Heart right ventricle (tissue), 16 donors: ENCODE measurements around the gene RPL27A. TPM values are rescaled to one million over a fixed set of nuclear protein-coding genes. Genes with fewer than 3 reads are reported as not detected.

Source experiments
- ATAC-seq, 8 donors: fragments of 200-7000 bp; cut with Tn5 transposase; one replicate each; pipeline ENCODE4 v1.9.1; 2020; ENCODE audit warnings: mild to moderate bottlenecking in 8 of 8, moderate library complexity in 8 of 8, moderate number of reproducible peaks in 1 of 8
- DNase-seq, 2 donors: peaks; one replicate each; pipeline ENCODE4 v3.0.0-alpha.2; 2020
- H3K27ac ChIP-seq, 10 donors: fragments of 200-600 bp; sonication (generic) in 2 of 10; one replicate each; pipeline versions ENCODE4 v1.5.0 to v1.8.0; 2020 to 2022; ENCODE audit warnings: mild to moderate bottlenecking in 3 of 10
- H3K27me3 ChIP-seq, 7 donors: fragments of 200-600 bp; one replicate each; pipeline ENCODE4 v1.8.0; 2021 to 2022; ENCODE audit warnings: mild to moderate bottlenecking in 2 of 7
- H3K36me3 ChIP-seq, 9 donors: fragments of 200-600 bp; sonication (generic) in 1 of 9; one replicate each; pipeline versions ENCODE4 v1.5.0 to v1.8.0; 2020 to 2022; ENCODE audit warnings: mild to moderate bottlenecking in 2 of 9
- H3K4me1 ChIP-seq, 9 donors: fragments of 200-600 bp; sonication (generic) in 1 of 9; one replicate each; pipeline versions ENCODE4 v1.5.0 to v1.8.0; 2020 to 2022; ENCODE audit warnings: mild to moderate bottlenecking in 4 of 9
- H3K4me3 ChIP-seq, 10 donors: fragments of 200-600 bp; sonication (generic) in 2 of 10; one replicate each; pipeline versions ENCODE4 v1.5.0 to v1.8.0; 2020 to 2022; ENCODE audit warnings: mild to moderate bottlenecking in 7 of 10, moderate library complexity in 2 of 10
- H3K9me3 ChIP-seq, 11 donors: fragments of 200-600 bp in 10 of 11; sonication (generic) in 2 of 11; one replicate each; pipeline versions ENCODE4 v1.5.0 to v1.8.0; 2013 to 2022; ENCODE audit warnings: mild to moderate bottlenecking in 2 of 11, control low read depth in 1 of 11, moderate library complexity in 1 of 11
- WGBS, 2 donors: extraction: QIAGEN DNeasy Blood & Tissue Kit; methylation state at CpG; one replicate each; pipeline ENCODE4 v1.1.7; 2013; ENCODE audit warnings: inconsistent platforms in 1 of 2; 5-methylcytosine and 5-hydroxymethylcytosine counted together
- intact Hi-C, 10 donors: fragments of 100-400 bp; cut with DNase I; formaldehyde crosslinking; loops; one replicate each; pipeline versions ENCODE4 v1.11.1 to v1.14.2; 2022
- polyA plus RNA-seq, 2 donors: library from polyadenylated mRNA; stranded (reverse); fragments of 200-250 nt; gene quantifications; one replicate each; pipeline ENCODE4 v1.2.3, GENCODE V29; 2013
- total RNA-seq, 10 donors: library from RNA; stranded (reverse); fragmentation: NEBNext Ultra II Directional in 3 of 10; extraction: Animal tissue kit (Norgen Biotek cat#: 25700) in 3 of 10; gene quantifications; one replicate each; pipeline versions ENCODE4 v1.2.1 to v1.2.4, GENCODE V29; 2021 to 2023
- TF ChIP-seq, protein P1 (sequence below), 9 donors: fragments of 200-600 bp; sonication (generic) in 2 of 9; IDR thresholded peaks; one replicate each; pipeline versions ENCODE4 v1.5.0 to v1.8.0; 2021 to 2022; ENCODE audit warnings: antibody characterized with exemption in 9 of 9, mild to moderate bottlenecking in 5 of 9, moderate library complexity in 1 of 9
- donor health status: Arrhythmogenic right ventricular cardiomyopathy.
- donor health status: ischemic (EF 13 %, LVEDD 7.1; RV severe dilation, severe dysfunction).
- donor health status: healthy with polysubstance abuse.
- donor health status: DM: no; HTN: yes; CAD: no.
- donor health status: DM: no; HTN: no; CAD: no.
- donor health status: ischemic (EF 25% LVEDD 6.9; RV normal size, moderate dysfunction).
- donor health status: ischemic (EF 25% LVEDD 5.7; RV mildly dilated, moderate dysfunction).
- donor health status: healthy.
- donor health status: DM: yes; HTN: yes; CAD: no.
- donor health status: Ischemic cardiomyopathy.
- donor health status: ischemic (EF 35%, LVEDD 5.7; RV mildly dilated, moderate dysfunction).
- donor health status: nonischemic (EF 11% LVEDD 7.7; RV severe dilation, severe dysfunction).
- donor health status: DM: yes; HTN: yes; CAD: no.
- donor health status: PGD.
- donor health status: ischemic (EF 29% LVEDD 5.4; RV normal size, mild dysfunction).
- donor health status: nonischemic (EF 23%, LVEDD 6.1; RV moderate dilation, normal function).

The RPL27A gene
- total and polyA plus RNA-seq, 12 donors: 317 to 2,131 (median 429) TPM

DNA sequence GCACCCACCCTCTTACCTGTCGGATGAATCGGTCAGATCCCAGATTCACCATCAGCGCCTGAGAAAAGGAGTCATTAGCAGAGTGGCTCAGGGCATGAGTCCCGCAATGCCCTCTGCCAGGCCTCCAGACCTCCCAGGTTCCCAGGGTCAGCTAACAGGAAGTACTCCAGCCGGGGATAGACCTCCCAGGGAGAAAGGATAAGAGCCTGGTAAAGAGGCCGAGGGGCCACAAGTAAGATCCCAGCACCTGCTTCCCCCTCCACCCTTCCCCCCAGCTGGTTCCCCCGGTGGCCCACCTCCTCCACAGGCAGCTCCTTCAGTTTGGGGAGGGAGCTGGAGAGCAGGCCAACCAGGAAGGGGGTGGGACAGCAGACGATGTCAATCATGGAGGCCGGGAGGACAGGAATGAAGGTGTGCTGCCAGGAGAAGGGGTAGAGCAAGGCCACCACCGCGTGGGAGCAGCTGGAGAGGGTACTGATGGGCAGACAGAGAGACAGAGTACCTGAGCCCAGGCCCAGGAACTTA, 16.4 kb downstream of the RPL27A start:
- no peaks in the 10 kb centered on the region for H3K9me3 ChIP-seq
- no peak overlapping the region for H3K4me3 ChIP-seq
- no peak for ATAC-seq
- H3K27ac ChIP-seq: peak overlapping the region in 5 of 10 donors; percentile 9 to 76 (median 66)
- TF ChIP-seq, protein P1, sequence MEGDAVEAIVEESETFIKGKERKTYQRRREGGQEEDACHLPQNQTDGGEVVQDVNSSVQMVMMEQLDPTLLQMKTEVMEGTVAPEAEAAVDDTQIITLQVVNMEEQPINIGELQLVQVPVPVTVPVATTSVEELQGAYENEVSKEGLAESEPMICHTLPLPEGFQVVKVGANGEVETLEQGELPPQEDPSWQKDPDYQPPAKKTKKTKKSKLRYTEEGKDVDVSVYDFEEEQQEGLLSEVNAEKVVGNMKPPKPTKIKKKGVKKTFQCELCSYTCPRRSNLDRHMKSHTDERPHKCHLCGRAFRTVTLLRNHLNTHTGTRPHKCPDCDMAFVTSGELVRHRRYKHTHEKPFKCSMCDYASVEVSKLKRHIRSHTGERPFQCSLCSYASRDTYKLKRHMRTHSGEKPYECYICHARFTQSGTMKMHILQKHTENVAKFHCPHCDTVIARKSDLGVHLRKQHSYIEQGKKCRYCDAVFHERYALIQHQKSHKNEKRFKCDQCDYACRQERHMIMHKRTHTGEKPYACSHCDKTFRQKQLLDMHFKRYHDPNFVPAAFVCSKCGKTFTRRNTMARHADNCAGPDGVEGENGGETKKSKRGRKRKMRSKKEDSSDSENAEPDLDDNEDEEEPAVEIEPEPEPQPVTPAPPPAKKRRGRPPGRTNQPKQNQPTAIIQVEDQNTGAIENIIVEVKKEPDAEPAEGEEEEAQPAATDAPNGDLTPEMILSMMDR (IDR thresholded peaks at IDR 0.05): no peak
- peaks cover under 1 to 94% (median 54%) of the 10 kb centered on the region in 9 donors for H3K36me3 ChIP-seq
- 55 to 63% methylated on average over 11 of the region's 11 CpGs for WGBS, 2 donors
- no peak for DNase-seq
- intact Hi-C loops: loop anchor here in 1 of 10 donors (10.0 kb wide), 1 partner anchor 116 kb away; a partner anchor contains a TSS
- H3K4me1 ChIP-seq: peaks cover 0 to 32% (median 19%) of the 10 kb centered on the region in 9 donors
- no peaks in the 10 kb centered on the region for H3K27me3 ChIP-seq

- 28 to 42% methylated on average over 3 of the region's 3 CpGs for WGBS, 2 donors
- DNase-seq (peak in 1 of 2 donors; percentile 45), ATAC-seq (peak in 5 of 8 donors; percentile 10 to 42 (median 22))
- intact Hi-C loops: loop anchor here in 1 of 10 donors (10.0 kb wide), 1 partner anchor 115 kb away; a partner anchor contains a TSS
- TF ChIP-seq, protein P1 (IDR thresholded peaks at IDR 0.05): no peak
- Histone ChIP-seq H3K36me3 (peaks cover 0 to 94% (median 45%) of the 10 kb centered on the region in 9 donors), H3K4me1 (peaks cover 0 to 41% (median 19%) of the 10 kb centered on the region in 9 donors), H3K4me3 (no peak overlapping the region), H3K27ac (peak overlapping the region in 9 of 10 donors; percentile 7 to 76 (median 54)), H3K27me3 (no peaks in the 10 kb centered on the region), H3K9me3 (no peaks in the 10 kb centered on the region)
These were observed 17.3 kb downstream of the RPL27A start for GRCh38 chr11:8699903-8700302.

DNA sequence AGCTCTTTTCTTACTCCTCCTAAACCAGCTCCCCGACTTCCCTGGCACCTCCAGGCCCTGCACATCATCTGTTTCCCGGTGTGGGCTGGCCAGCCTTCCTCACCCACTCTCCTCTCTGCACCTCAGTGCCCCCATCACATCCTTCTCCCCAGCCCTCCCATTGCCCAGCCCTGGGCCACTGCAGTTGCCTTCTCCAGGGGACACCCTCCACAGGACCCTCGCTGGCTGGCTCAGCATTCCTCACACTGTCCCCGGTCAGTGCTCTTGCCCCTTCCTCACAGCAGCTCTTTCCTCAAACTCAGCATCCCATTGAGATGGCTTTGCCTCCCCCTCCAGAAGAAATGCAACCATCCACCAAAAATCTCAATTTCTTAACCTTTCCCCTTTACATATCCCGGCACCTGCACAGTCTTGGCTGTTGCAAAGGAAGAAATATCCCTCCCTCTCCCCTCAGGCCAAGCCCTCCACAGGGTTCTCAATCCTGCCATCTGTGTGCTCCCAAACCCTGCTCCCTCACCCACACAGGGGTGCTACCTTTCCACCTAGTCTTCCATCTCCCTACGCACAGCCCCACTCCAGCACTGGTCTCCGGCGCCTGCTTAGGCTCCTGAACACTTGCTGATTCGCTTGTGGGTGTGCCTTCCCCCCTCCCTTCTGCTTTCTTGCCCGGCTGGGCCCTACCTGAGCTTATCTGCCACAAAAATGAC, 19.5 kb downstream of the RPL27A start:
- no peaks in the 10 kb centered on the region for H3K27me3 ChIP-seq
- no peak overlapping the region for H3K4me3 ChIP-seq
- peaks cover 3 to 43% (median 21%) of the 10 kb centered on the region in 9 donors for H3K4me1 ChIP-seq
- intact Hi-C loops: no loop called here
- H3K27ac ChIP-seq: no peak overlapping the region
- no peaks in the 10 kb centered on the region for H3K9me3 ChIP-seq
- ATAC-seq: no peak
- DNase-seq: no peak
- H3K36me3 ChIP-seq: peaks cover 0 to 92% (median 26%) of the 10 kb centered on the region in 9 donors
- TF ChIP-seq, protein P1 (IDR thresholded peaks at IDR 0.05): no peak
- WGBS, 2 donors: 90 to 95% methylated on average over 10 of the region's 10 CpGs

DNA sequence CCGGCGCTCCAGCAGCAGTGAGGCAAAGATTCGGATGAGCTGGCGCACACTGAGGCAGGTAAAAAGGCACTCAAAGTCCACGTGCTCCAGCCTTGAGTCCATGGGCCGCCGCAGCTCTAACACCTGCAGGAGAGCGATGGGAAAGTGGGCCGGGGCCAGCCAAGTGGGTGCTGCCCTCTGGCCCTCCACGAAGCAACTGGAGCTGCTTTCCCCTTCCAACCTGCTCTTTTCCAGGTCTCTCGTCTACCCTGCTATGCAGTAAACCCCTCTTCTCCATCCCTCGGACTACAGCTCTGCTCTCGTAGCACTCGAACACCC, 20.0 kb downstream of the RPL27A start:
- Histone ChIP-seq H3K27me3 (no peaks in the 10 kb centered on the region), H3K4me3 (no peak overlapping the region), H3K9me3 (no peaks in the 10 kb centered on the region), H3K27ac (no peak overlapping the region), H3K36me3 (peaks cover 0 to 90% (median 21%) of the 10 kb centered on the region in 9 donors), H3K4me1 (peaks cover 8 to 45% (median 26%) of the 10 kb centered on the region in 9 donors)
- ATAC-seq: no peak
- intact Hi-C loops: no loop called here
- 91 to 93% methylated on average over 14 of the region's 14 CpGs for WGBS, 2 donors
- TF ChIP-seq, protein P1 (IDR thresholded peaks at IDR 0.05): no peak
- no peak for DNase-seq
